Subcutaneous abdominal adipose tissue (tissue), 5 donors: ENCODE measurements around the gene MMS22L.

Experiments used
- H3K27ac ChIP-seq: one replicate; pipeline ENCODE4 v1.7.0; 2013; ENCODE audit warnings: low read depth, mild to moderate bottlenecking, inconsistent platforms, low read length, moderate library complexity
- H3K27me3 ChIP-seq, 5 donors: one replicate each; pipeline ENCODE4 v1.7.0; 2013; ENCODE audit warnings: low read length in 5 of 5, inconsistent platforms in 1 of 5; ENCODE audit not compliant: control insufficient read depth in 5 of 5, insufficient read depth in 4 of 5
- H3K36me3 ChIP-seq, 5 donors: one replicate each; pipeline ENCODE4 v1.7.0; 2013; ENCODE audit warnings: low read length in 5 of 5; ENCODE audit not compliant: control insufficient read depth in 5 of 5, insufficient read depth in 5 of 5
- H3K4me1 ChIP-seq, 5 donors: one replicate each; pipeline ENCODE4 v1.7.0; 2013; ENCODE audit warnings: low read length in 5 of 5, mild to moderate bottlenecking in 3 of 5, moderate library complexity in 1 of 5; ENCODE audit not compliant: control insufficient read depth in 5 of 5, insufficient read depth in 5 of 5
- H3K4me3 ChIP-seq, 5 donors: one replicate each; pipeline ENCODE4 v1.7.0; 2013; ENCODE audit warnings: low read length in 5 of 5, low read depth in 1 of 5
- H3K9ac ChIP-seq, 5 donors: one replicate each; pipeline ENCODE4 v1.7.0; 2013; ENCODE audit warnings: low read length in 5 of 5, mild to moderate bottlenecking in 4 of 5, moderate library complexity in 3 of 5
- H3K9me3 ChIP-seq, 5 donors: one replicate each; pipeline ENCODE4 v1.7.0; 2013; ENCODE audit warnings: low read length in 5 of 5; ENCODE audit not compliant: control insufficient read depth in 5 of 5
- donor health status: healthy.
- donor health status: healthy.
- donor health status: healthy.
- donor health status: healthy.
- donor health status: healthy.

MMS22L gene

DNA sequence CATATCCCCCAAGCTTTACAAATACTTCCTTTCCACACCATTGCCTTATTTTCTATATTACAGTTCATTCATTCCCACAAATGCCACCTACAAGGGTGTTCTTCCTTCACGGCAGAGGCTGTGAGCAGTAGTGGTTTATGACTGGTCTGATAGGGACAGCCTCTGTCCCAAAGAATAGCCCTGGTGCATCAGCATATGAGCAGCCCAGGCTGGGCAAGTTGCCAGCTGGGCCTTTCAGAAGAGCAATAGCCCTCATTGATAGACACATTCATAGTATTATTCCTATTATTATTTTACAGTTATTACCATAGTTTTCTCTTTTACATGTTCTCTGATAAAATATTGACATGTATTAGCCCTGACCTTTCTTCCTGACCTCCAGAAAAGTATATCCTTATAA is 149.9 kb downstream of the MMS22L start:
- Histone ChIP-seq H3K36me3 (no peaks in the 10 kb centered on the region), H3K27ac (no peak overlapping the region), H3K27me3 (no peaks in the 10 kb centered on the region)

DNA sequence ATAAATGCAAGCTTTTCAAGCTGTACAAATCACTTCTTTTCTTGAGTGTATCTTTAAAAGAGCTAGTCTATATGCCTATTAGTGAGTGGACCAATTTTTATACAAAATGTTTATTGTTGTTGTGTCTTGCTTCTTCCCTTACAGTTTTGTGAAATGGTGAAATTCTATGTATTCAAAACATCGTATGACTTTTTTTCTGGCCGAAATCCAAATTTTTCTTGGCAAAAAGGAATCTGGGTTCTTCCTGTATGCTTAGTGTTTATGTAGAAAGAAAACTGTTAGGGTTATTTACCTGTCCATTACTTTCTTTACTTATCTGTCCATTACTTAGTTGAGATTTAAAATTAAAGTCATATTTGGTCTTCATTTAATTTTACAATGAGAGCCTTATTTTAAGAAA is 153.9 kb downstream of the MMS22L start:
- Histone ChIP-seq H3K27ac (no peak overlapping the region), H3K4me3 (no peak overlapping the region), H3K9me3 (no peaks in the 10 kb centered on the region), H3K36me3 (no peaks in the 10 kb centered on the region), H3K9ac (no peak overlapping the region), H3K4me1 (no peaks in the 10 kb centered on the region), H3K27me3 (no peaks in the 10 kb centered on the region)

More for the DNA sequence above, 149.9 kb downstream of the MMS22L start:
- no peaks in the 10 kb centered on the region for H3K4me1 ChIP-seq
- no peak overlapping the region for H3K4me3 ChIP-seq
- no peaks in the 10 kb centered on the region for H3K9me3 ChIP-seq
- H3K9ac ChIP-seq, result no peak overlapping the region

DNA sequence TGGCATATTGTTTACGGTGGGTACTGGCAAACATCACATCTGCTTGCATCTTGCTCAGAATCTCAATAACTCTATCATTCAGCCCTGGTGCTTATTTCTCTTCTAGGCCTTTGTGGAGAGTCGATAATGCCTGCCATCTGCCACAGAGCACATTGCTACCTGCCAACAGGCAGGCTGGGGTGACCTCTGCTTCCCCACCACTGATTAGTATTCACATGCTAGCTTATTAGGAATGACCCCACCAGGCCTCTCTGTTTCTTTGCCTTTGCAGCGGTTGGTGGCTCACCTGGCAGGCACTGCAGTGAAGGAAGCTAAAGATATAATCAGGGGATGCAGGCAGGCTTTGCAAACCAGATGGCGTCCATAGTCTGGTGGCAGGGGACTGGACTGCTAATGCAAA is 154.5 kb downstream of the MMS22L start:
- no peaks in the 10 kb centered on the region for H3K27me3 ChIP-seq
- H3K4me3 ChIP-seq, result no peak overlapping the region
- no peak overlapping the region for H3K9ac ChIP-seq
- no peak overlapping the region for H3K27ac ChIP-seq
- H3K36me3 ChIP-seq, result no peaks in the 10 kb centered on the region
- H3K9me3 ChIP-seq, result no peaks in the 10 kb centered on the region
- no peaks in the 10 kb centered on the region for H3K4me1 ChIP-seq

DNA sequence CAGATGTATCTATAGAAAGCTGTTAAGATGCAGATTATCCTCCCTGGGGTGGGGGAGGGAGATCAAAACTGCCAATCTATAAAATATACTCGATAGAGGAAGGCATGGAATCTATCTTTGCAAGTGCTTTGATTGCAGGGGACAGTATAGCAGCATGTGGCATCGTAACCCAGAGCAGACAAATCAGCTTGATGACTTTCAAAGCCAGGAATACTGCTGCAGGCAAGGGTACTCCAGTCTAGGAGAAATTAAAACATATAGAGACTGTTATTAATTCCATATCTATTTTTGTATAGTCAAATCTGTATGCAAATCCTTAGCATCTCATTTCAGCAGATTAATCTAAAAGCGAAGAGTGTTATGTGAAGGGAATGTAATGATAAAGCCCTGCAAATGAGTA is 159.4 kb downstream of the MMS22L start:
- no peak overlapping the region for H3K4me3 ChIP-seq
- H3K4me1 ChIP-seq, result no peaks in the 10 kb centered on the region
- H3K27me3 ChIP-seq, result no peaks in the 10 kb centered on the region
- H3K27ac ChIP-seq, result no peak overlapping the region
- peaks cover 0 to 9% (median 4%) of the 10 kb centered on the region in 5 donors for H3K9me3 ChIP-seq
- no peaks in the 10 kb centered on the region for H3K36me3 ChIP-seq
- no peak overlapping the region for H3K9ac ChIP-seq

DNA sequence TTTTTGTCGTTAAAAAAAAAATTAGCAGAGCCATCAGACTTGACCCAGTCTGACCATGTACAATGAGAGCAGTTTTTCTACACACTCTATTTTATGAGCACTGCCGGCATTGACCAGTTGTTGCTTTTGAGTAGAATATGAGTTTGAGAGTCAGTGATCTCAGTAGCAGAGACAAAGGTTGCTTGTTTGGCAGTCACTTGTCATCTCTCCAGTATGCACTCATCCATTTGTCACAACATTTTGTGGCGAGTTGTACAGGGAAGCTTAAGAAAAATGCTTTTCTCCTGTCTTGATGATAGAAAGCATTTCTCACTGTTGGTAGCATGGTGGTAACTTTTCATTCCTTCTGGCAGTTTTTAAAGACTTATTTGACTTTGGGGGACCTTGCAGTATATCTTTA is 159.9 kb downstream of the MMS22L start:
- no peak overlapping the region for H3K27ac ChIP-seq
- no peaks in the 10 kb centered on the region for H3K4me1 ChIP-seq
- H3K4me3 ChIP-seq, result no peak overlapping the region
- no peaks in the 10 kb centered on the region for H3K27me3 ChIP-seq
- no peaks in the 10 kb centered on the region for H3K36me3 ChIP-seq
- no peak overlapping the region for H3K9ac ChIP-seq
- H3K9me3 ChIP-seq, result peaks cover 0 to 9% (median 4%) of the 10 kb centered on the region in 5 donors

DNA sequence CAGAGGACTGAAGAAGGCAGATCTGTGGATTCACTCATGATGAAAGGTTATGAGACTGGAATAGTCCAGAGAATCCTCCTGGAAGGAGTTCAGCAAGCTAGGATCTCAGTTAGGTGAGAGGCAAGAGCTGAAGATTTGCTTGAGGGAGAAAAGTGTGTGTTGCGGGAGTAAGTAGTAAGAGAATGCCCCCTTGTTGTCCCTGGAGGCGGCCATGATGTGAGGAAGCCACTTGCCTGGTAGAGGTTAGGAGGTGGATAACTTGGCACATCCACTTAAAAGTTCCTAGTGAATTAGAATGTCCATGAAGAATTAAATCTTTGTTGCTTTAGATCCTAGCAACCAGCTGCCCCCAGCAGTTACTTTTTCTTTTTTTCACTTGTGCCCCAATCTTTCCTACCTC is 162.5 kb downstream of the MMS22L start:
- Histone ChIP-seq H3K4me1 (no peaks in the 10 kb centered on the region), H3K36me3 (no peaks in the 10 kb centered on the region), H3K9me3 (peaks cover 0 to 9% (median 4%) of the 10 kb centered on the region in 5 donors), H3K27ac (no peak overlapping the region), H3K27me3 (no peaks in the 10 kb centered on the region), H3K9ac (no peak overlapping the region), H3K4me3 (no peak overlapping the region)

DNA sequence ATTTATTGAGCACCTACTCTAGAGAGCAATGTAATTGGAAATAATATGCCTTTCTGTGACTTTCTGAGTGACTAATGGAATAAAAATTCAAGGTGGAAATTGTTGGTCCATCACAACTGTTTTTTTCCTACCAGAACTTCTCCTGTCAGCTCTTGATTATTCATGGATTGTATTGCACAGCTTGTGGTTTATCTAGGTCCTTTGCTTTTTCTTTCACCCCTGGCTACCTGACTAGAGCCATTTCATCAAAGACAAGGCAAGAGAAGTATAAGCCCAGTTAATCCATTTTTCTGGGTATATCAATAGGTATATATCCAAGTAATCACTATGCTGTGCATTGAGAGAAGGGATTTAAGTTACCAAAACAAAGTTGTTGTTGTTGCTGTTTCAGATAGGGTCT is 168.4 kb downstream of the MMS22L start:
- peaks cover 0 to 8% (median 4%) of the 10 kb centered on the region in 5 donors for H3K9me3 ChIP-seq
- H3K36me3 ChIP-seq, result no peaks in the 10 kb centered on the region
- no peak overlapping the region for H3K9ac ChIP-seq
- no peak overlapping the region for H3K27ac ChIP-seq
- H3K4me3 ChIP-seq, result no peak overlapping the region
- peaks cover 0 to 4% (median 0%) of the 10 kb centered on the region in 5 donors for H3K27me3 ChIP-seq
- H3K4me1 ChIP-seq, result no peaks in the 10 kb centered on the region

DNA sequence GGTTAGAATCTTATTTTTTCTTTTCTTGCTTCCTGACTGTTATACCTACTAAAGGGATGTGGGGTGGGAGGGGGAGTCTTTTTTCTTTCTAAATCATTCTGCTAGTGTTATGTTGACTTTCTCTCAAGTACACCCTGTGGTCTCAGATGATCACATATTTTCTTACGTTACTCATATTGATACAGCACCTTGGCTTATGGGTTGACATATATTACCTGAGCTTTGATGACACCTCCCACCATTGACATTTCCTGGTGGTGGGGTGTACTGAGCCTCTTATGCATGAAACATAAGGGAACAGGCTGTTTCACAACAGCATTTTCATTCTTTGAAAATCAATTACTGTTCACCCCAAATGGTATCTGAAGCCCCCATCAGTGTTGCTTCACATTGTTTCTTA is 169.8 kb downstream of the MMS22L start:
- Histone ChIP-seq H3K9me3 (peaks cover 0 to 8% (median 4%) of the 10 kb centered on the region in 5 donors), H3K9ac (no peak overlapping the region), H3K27me3 (peaks cover 0 to 4% (median 0%) of the 10 kb centered on the region in 5 donors), H3K27ac (no peak overlapping the region), H3K4me1 (no peaks in the 10 kb centered on the region), H3K4me3 (no peak overlapping the region), H3K36me3 (no peaks in the 10 kb centered on the region)

DNA sequence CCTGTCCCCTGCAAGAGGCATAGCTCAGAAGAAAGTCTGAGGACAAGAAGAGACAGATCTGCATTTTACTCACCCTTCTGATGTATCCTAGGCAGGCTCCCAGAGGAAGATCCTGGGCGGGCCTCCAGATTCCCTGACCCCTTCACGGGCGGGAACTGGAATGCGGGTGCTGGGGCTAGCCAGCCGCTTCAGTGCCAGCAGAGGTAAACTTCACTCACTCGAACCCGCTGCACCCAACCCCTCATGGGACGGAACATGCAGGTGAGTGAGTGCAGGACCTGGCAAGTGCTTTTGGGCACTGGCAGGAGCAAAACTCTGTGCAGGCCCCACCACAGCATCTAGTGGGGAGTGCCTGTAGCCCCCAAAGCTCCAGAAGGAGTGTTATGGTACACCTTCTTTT is 171.8 kb downstream of the MMS22L start:
- Histone ChIP-seq H3K4me3 (no peak overlapping the region), H3K27me3 (peaks cover 0 to 4% (median 0%) of the 10 kb centered on the region in 5 donors), H3K4me1 (no peaks in the 10 kb centered on the region), H3K9me3 (peaks cover 0 to 8% (median 4%) of the 10 kb centered on the region in 5 donors), H3K27ac (no peak overlapping the region), H3K36me3 (no peaks in the 10 kb centered on the region), H3K9ac (no peak overlapping the region)

DNA sequence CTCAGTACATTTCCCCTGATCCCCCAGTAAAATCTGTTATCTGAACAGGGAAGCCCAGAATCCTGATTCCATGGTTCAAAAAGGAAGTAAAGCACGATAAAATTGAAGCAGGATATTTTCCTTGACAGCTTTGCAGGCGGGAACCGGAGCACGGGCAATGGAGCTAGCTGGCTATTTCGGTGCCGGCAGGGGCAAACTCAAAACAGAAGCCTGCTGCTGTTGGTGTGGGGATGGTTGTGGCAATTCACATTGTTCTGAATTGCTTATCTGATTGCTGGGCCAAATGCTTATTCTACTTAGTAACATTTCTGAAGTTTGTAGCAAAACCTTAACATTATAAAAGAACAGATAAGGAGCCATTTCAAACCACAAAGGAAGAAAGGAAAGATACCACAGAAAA is 172.4 kb downstream of the MMS22L start:
- H3K4me3 ChIP-seq, result no peak overlapping the region
- H3K9ac ChIP-seq, result no peak overlapping the region
- H3K4me1 ChIP-seq, result no peaks in the 10 kb centered on the region
- peaks cover 0 to 8% (median 4%) of the 10 kb centered on the region in 5 donors for H3K9me3 ChIP-seq
- peaks cover 0 to 4% (median 0%) of the 10 kb centered on the region in 5 donors for H3K27me3 ChIP-seq
- H3K27ac ChIP-seq, result no peak overlapping the region
- H3K36me3 ChIP-seq, result no peaks in the 10 kb centered on the region

DNA sequence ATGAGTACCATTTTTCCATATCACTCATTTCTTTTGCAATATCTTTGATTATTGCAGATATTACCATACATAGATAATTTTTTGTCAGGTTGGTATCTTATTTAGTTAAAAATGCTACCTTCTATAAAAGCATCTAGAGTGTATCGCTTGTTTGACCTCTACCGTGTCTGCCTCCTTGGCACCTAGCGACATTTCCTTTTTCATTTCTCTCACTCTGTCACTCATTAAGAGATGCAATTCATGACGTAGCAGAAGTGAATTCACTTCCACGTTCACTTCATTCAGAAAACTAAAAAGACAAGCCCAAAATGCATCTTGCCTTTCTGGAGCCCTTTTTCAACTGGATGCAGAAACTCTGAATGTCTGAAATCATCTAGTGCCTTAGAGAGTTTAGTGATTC is 172.9 kb downstream of the MMS22L start:
- no peak overlapping the region for H3K27ac ChIP-seq
- no peaks in the 10 kb centered on the region for H3K36me3 ChIP-seq
- H3K27me3 ChIP-seq, result peaks cover 0 to 4% (median 0%) of the 10 kb centered on the region in 5 donors

More for the DNA sequence above, 172.9 kb downstream of the MMS22L start:
- H3K9me3 ChIP-seq, result peaks cover 0 to 8% (median 4%) of the 10 kb centered on the region in 5 donors
- no peak overlapping the region for H3K9ac ChIP-seq
- no peaks in the 10 kb centered on the region for H3K4me1 ChIP-seq
- no peak overlapping the region for H3K4me3 ChIP-seq
